ENCODE data around the gene HCFC1.
A peak's percentile ranks its signal among the peaks of the same experiment; 100 is the strongest.

The HCFC1 gene

DNA sequence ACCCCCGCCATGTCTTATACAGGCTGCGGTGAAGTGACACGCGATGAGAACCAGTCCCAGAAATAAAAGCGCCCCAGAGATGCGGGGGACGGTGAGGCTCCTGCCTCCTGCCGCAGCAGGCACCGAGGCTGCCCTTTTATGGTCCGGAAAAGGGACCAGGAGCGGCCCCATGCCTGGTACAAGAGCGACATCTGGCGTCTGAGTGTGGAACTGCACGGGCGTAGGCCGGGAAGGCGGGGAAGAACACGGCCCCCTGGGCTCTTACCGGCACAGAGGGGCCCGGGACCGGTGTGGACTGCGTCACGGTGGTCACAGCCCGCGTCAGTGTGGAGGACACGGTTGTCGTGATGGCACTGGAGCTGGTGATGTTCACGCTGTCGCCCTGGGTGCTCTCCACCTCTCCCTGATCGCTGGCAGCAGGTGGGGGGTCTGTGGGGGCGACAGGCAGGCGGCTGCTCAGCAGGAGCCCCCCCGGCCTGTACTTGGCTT is 18.2 kb downstream of the HCFC1 start:
- Histone ChIP-seq H3K79me2 (ENCODE audit: insufficient read depth, low read length) (peaks cover 35% of the 10 kb centered on the region), H3K27ac (ENCODE audit: low read length) (no peak overlapping the region), H3K4me1 (ENCODE audit: insufficient read depth, low read length) (no peaks in the 10 kb centered on the region), H2AFZ (ENCODE audit: low read depth, low read length) (no peak overlapping the region), H3K4me2 (ENCODE audit: insufficient read depth, low read length) (no peak overlapping the region), H3K27me3 (ENCODE audit: insufficient read depth, low read length, poor library complexity) (no peaks in the 10 kb centered on the region), H4K20me1 (ENCODE audit: insufficient read depth, low read length) (peaks cover 66% of the 10 kb centered on the region), H3K9ac (ENCODE audit: low read depth, low read length) (no peak overlapping the region), H3K9me3 (ENCODE audit: insufficient read depth, low read length, severe bottlenecking) (no peaks in the 10 kb centered on the region), H3K36me3 (ENCODE audit: insufficient read depth, low read length) (peaks cover 91% of the 10 kb centered on the region), H3K4me3 (ENCODE audit: low read depth in 1 of 2, low read length in 2 of 2) (no peak overlapping the region)
- peak; percentile 69 for DNase-seq
- TF ChIP-seq EZH2 (IDR thresholded peaks at IDR 0.05; ENCODE audit: borderline replicate concordance, low read depth, low read length, severe bottlenecking), result no peak
- TF ChIP-seq, protein P1, sequence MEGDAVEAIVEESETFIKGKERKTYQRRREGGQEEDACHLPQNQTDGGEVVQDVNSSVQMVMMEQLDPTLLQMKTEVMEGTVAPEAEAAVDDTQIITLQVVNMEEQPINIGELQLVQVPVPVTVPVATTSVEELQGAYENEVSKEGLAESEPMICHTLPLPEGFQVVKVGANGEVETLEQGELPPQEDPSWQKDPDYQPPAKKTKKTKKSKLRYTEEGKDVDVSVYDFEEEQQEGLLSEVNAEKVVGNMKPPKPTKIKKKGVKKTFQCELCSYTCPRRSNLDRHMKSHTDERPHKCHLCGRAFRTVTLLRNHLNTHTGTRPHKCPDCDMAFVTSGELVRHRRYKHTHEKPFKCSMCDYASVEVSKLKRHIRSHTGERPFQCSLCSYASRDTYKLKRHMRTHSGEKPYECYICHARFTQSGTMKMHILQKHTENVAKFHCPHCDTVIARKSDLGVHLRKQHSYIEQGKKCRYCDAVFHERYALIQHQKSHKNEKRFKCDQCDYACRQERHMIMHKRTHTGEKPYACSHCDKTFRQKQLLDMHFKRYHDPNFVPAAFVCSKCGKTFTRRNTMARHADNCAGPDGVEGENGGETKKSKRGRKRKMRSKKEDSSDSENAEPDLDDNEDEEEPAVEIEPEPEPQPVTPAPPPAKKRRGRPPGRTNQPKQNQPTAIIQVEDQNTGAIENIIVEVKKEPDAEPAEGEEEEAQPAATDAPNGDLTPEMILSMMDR (IDR thresholded peaks at IDR 0.05; ENCODE audit: borderline replicate concordance, extremely low read depth, low read length, poor library complexity, severe bottlenecking), result peak; percentile 83
- ATAC-seq (ENCODE audit: insufficient read depth, low read depth), result peak; percentile 53

DNA sequence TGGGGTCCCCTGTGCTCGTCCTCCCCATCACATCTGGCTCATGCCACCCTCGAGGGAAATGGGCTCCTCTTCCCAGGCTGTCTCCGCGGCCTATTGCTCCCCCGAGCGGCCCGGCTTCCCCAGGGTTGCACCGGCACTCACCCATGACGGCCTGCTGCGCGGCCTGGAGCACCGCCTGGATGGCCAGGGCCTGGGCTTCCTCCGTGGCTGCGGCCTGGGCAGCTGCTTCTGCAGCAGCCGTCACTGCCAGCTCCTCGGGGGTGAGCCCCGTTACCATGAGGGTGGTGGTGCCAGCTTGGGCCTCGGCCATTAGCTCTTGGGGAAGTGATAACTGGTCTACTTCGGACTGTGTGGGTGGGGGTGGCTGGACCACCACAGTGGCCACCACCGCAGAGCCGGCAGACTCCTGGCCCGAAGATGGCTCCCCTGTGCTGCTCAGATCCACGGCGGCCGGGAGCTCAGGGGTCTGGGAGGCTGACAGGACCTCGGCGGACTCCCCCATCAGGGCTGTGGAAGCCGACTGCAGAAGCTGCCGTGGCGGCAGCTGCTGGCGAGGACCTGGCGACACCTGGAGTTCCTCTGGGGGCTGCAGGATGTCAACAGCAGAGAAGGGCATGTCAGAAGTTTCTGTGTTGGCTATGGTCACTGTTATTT is 19.1 kb downstream of the HCFC1 start:
- peaks cover 27% of the 10 kb centered on the region for H3K79me2 ChIP-seq (ENCODE audit: insufficient read depth, low read length)
- DNase-seq, result no peak
- H3K9me3 ChIP-seq (ENCODE audit: insufficient read depth, low read length, severe bottlenecking), result no peaks in the 10 kb centered on the region
- H3K9ac ChIP-seq (ENCODE audit: low read depth, low read length), result no peak overlapping the region
- H3K36me3 ChIP-seq (ENCODE audit: insufficient read depth, low read length), result peaks cover 89% of the 10 kb centered on the region
- no peak overlapping the region for H2AFZ ChIP-seq (ENCODE audit: low read depth, low read length)
- ATAC-seq (ENCODE audit: insufficient read depth, low read depth), result no peak
- H3K4me1 ChIP-seq (ENCODE audit: insufficient read depth, low read length), result no peaks in the 10 kb centered on the region
- no peak overlapping the region for H3K4me3 ChIP-seq (ENCODE audit: low read depth in 1 of 2, low read length in 2 of 2)
- H3K27me3 ChIP-seq (ENCODE audit: insufficient read depth, low read length, poor library complexity), result no peaks in the 10 kb centered on the region
- peaks cover 60% of the 10 kb centered on the region for H4K20me1 ChIP-seq (ENCODE audit: insufficient read depth, low read length)
- no peak overlapping the region for H3K27ac ChIP-seq (ENCODE audit: low read length)
- TF ChIP-seq, protein P1 (IDR thresholded peaks at IDR 0.05; ENCODE audit: borderline replicate concordance, extremely low read depth, low read length, poor library complexity, severe bottlenecking), result no peak
- no peak for TF ChIP-seq EZH2 (IDR thresholded peaks at IDR 0.05; ENCODE audit: borderline replicate concordance, low read depth, low read length, severe bottlenecking)
- no peak overlapping the region for H3K4me2 ChIP-seq (ENCODE audit: insufficient read depth, low read length)

DNA sequence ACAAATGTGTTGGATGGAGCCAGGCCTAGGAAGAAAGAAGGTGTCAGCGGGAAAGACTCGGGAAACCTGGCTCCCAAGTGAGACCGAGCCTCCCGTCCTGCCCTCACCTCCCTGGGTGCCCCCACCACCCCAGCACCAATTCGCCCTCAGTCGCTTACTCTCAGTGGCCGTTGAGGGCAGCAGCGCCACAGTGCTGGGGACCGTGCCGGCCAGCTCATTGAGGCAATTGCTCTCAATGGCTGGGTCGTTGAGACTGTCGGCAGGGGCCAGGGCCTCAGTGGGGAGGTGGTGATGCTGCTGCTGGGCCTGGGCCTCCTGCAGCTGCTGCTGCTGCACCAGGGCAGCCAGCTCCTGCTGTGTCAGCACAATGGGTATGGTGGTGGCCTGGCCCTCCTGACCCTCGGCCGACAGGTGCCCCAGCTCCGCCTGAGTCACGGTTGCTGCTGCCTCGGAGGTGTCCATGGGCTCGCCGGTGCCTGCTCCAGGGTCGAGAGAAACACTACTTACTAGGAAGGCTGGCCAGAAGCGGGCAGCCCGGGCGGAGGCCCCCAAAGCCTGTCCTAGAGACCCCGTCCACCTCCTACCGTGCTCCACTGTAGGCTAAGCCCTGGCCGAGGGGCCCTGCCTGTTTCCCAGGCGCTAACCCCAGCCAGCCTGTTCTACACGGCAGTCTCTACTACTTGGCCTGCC is 19.8 kb downstream of the HCFC1 start:
- peaks cover 88% of the 10 kb centered on the region for H3K36me3 ChIP-seq (ENCODE audit: insufficient read depth, low read length)
- no peak overlapping the region for H3K4me2 ChIP-seq (ENCODE audit: insufficient read depth, low read length)
- H3K27ac ChIP-seq (ENCODE audit: low read length), result no peak overlapping the region

More for the DNA sequence above, 19.8 kb downstream of the HCFC1 start:
- TF ChIP-seq EZH2 (IDR thresholded peaks at IDR 0.05; ENCODE audit: borderline replicate concordance, low read depth, low read length, severe bottlenecking), result no peak
- TF ChIP-seq, protein P1 (IDR thresholded peaks at IDR 0.05; ENCODE audit: borderline replicate concordance, extremely low read depth, low read length, poor library complexity, severe bottlenecking), result no peak
- Histone ChIP-seq H3K79me2 (ENCODE audit: insufficient read depth, low read length) (peaks cover 21% of the 10 kb centered on the region), H3K27me3 (ENCODE audit: insufficient read depth, low read length, poor library complexity) (no peaks in the 10 kb centered on the region), H3K9me3 (ENCODE audit: insufficient read depth, low read length, severe bottlenecking) (no peaks in the 10 kb centered on the region), H2AFZ (ENCODE audit: low read depth, low read length) (no peak overlapping the region), H3K9ac (ENCODE audit: low read depth, low read length) (no peak overlapping the region), H3K4me3 (ENCODE audit: low read depth in 1 of 2, low read length in 2 of 2) (no peak overlapping the region), H3K4me1 (ENCODE audit: insufficient read depth, low read length) (no peaks in the 10 kb centered on the region), H4K20me1 (ENCODE audit: insufficient read depth, low read length) (peaks cover 58% of the 10 kb centered on the region)
- no peak for ATAC-seq (ENCODE audit: insufficient read depth, low read depth)
- DNase-seq, result no peak
